Mesendoderm (in vitro differentiated cells): Measurements from ENCODE around the gene CHMP6.

ENCODE experiments used
- DNase-seq: peaks from one replicate; pipeline ENCODE4 v3.0.0; 2013
- H2AK5ac ChIP-seq: 2 replicates; pipeline ENCODE4 v1.6.1; 2013; ENCODE audit warnings: low read length, inconsistent platforms
- H2BK120ac ChIP-seq: 2 replicates; pipeline ENCODE4 v1.6.1; 2013; ENCODE audit warnings: low read depth, mild to moderate bottlenecking, low read length, moderate library complexity, mixed read lengths
- H2BK15ac ChIP-seq: replicated peaks from 2 replicates; pipeline ENCODE4 v1.6.1; 2013; ENCODE audit warnings: low read depth, mild to moderate bottlenecking, moderate library complexity
- H2BK5ac ChIP-seq: 2 replicates; pipeline ENCODE4 v1.6.1; 2013; ENCODE audit warnings: low read length, inconsistent platforms
- H3K18ac ChIP-seq: 2 replicates; pipeline ENCODE4 v1.6.1; 2013; ENCODE audit warnings: mild to moderate bottlenecking, low read length, mixed read lengths
- H3K23ac ChIP-seq: one replicate; pipeline ENCODE4 v1.6.1; 2013; ENCODE audit warnings: low read length
- H3K27ac ChIP-seq: 2 replicates; pipeline ENCODE4 v1.5.1; 2013; ENCODE audit warnings: low read depth, mild to moderate bottlenecking, inconsistent platforms, low read length, moderate library complexity
- H3K27me3 ChIP-seq: 2 replicates; pipeline ENCODE4 v1.6.1; 2013; ENCODE audit warnings: low read length, control low read depth, mild to moderate bottlenecking, inconsistent platforms; ENCODE audit not compliant: insufficient read depth, poor library complexity
- H3K36me3 ChIP-seq: 2 replicates; pipeline ENCODE4 v1.6.1; 2013; ENCODE audit warnings: low read length, inconsistent platforms; ENCODE audit not compliant: control insufficient read depth, insufficient read depth
- H3K4ac ChIP-seq: one replicate; pipeline ENCODE4 v1.6.1; 2013; ENCODE audit warnings: low read depth, mild to moderate bottlenecking, low read length, moderate library complexity
- H3K4me1 ChIP-seq: 2 replicates; pipeline ENCODE4 v1.6.1; 2013; ENCODE audit warnings: low read depth, low read length, inconsistent platforms; ENCODE audit not compliant: control insufficient read depth
- H3K4me2 ChIP-seq: 2 replicates; pipeline ENCODE4 v1.6.1; 2013; ENCODE audit warnings: low read length
- H3K4me3 ChIP-seq: 2 replicates; pipeline ENCODE4 v1.5.1; 2013; ENCODE audit warnings: mild to moderate bottlenecking, low read length
- H3K56ac ChIP-seq: one replicate; pipeline ENCODE4 v1.6.1; 2013; ENCODE audit warnings: low read length
- H3K79me1 ChIP-seq: 2 replicates; pipeline ENCODE4 v1.6.1; 2013; ENCODE audit warnings: low read length, inconsistent platforms
- H3K79me2 ChIP-seq: 2 replicates; pipeline ENCODE4 v1.6.1; 2013; ENCODE audit warnings: mild to moderate bottlenecking, low read length; ENCODE audit not compliant: control insufficient read depth, insufficient read depth
- H3K9ac ChIP-seq: 2 replicates; pipeline ENCODE4 v1.6.1; 2013; ENCODE audit warnings: low read length, inconsistent platforms
- H4K5ac ChIP-seq: one replicate; pipeline ENCODE4 v1.6.1; 2013; ENCODE audit warnings: low read length
- H4K8ac ChIP-seq: one replicate; pipeline ENCODE4 v1.6.1; 2013; ENCODE audit warnings: low read depth, mild to moderate bottlenecking, control low read depth, low read length, moderate library complexity
- WGBS: extraction: QIAGEN DNeasy Blood & Tissue Kit; methylation state at CpG from one replicate; pipeline ENCODE4 v1.1.7; 2013; ENCODE audit warnings: low lambda C conversion rate, missing lambda C conversion rate; ENCODE audit not compliant: insufficient coverage; ENCODE audit errors: extremely low coverage; 5-methylcytosine and 5-hydroxymethylcytosine counted together

Gene CHMP6

DNA sequence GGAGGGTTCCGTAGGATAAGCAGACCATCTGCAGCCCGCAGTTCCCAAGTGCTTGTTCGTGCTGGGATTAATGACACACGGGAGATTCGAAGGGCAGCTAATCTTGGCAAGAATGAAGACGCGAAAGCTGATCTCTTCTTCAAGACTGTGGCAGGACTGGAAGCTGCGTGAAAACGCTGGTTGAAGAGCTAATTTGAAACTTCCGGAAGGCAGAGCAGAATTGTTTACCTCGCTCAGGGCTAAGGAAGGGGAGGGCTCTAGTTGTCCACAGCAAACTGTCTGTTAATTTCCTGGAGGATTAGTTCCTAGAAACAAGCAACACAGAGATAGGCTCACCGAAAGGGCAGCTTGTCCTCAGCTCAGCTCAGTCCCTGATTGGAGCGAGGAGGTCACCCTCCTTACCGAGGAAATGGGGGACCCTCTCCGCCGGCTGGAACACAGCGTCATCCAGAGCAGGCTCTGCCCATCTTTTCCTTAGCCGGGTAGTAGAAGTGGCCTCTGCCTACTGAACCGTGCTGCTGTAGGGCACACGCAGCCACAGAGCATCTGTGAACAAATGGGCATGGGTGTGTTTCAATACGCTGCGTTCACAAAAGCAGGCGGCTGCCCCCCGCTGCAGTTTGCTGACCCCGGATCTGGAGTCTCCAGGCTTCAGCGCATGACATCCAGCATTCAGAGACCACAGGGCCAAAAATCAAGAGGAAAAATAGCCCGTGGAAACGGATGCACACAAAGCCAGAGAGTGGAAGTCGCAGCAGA is 26.6 kb downstream of the CHMP6 start:
- H3K9ac ChIP-seq: peak overlapping the region; percentile 10
- peak overlapping the region; percentile 40 for H3K56ac ChIP-seq
- H3K79me1 ChIP-seq: no peaks in the 10 kb centered on the region
- H3K4me1 ChIP-seq: no peaks in the 10 kb centered on the region
- no peak for DNase-seq
- H3K23ac ChIP-seq: no peak overlapping the region
- no peak overlapping the region for H3K4me3 ChIP-seq
- no peaks in the 10 kb centered on the region for H3K36me3 ChIP-seq
- H4K8ac ChIP-seq: no peak overlapping the region
- peak overlapping the region; percentile 9 for H3K27ac ChIP-seq
- no peaks in the 10 kb centered on the region for H3K79me2 ChIP-seq
- no peak overlapping the region for H2BK120ac ChIP-seq
- no peak overlapping the region for H4K5ac ChIP-seq
- H3K4me2 ChIP-seq: no peak overlapping the region
- H3K18ac ChIP-seq: no peak overlapping the region
- no peak overlapping the region for H2BK5ac ChIP-seq
- no peak overlapping the region for H2AK5ac ChIP-seq
- WGBS: no CpG with 5 or more reads among the region's 29 CpGs
- no peaks in the 10 kb centered on the region for H3K27me3 ChIP-seq
- no peak overlapping the region for H3K4ac ChIP-seq
- no peak overlapping the region for H2BK15ac ChIP-seq

DNA sequence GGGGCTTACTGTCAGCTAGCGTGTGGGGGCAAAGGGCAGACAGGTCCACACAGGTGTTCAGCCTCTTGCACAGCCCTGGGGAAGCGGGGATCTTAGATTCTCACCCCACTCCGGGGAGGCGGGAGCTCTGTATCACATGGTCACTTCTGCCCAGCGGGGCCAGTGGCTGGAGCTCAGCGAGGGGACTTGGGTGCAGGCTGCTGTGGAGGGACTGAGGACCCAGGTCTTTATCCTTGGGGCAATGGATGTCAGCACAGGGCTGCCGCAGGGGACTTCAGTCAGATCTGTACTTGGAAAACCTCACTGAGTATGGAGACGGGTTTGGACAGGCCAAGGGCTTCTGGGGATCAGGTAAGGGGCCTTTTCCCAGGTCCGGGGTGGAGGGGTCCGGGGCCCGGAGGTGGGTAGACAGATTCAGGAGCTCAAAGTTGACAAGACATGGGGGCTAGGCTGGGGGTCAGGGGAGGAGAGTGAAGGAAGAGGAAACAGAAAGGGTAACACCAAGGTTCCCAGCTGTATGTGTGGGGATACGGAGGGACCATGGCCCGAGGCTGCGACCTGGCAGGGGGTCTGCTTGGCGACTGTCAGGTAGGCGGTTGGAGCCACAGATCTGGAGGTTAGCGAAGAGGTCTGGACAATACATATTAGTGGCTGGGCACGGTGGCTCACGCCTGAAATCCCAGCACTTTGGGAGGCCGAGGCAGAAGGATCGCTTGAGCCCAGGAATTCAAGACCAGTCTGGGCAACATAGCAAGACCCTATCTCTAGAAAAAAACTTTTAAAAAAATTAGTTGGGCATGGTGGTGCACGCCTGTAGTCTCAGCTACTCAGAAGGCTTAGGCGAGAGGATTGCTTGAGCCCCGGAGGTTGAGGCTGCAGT is 28.2 kb downstream of the CHMP6 start:
- no peak overlapping the region for H3K23ac ChIP-seq
- no peak overlapping the region for H3K4me3 ChIP-seq
- WGBS: no CpG with 5 or more reads among the region's 24 CpGs
- no peak for DNase-seq
- no peaks in the 10 kb centered on the region for H3K27me3 ChIP-seq
- no peak overlapping the region for H3K27ac ChIP-seq
- no peak overlapping the region for H3K56ac ChIP-seq
- no peak overlapping the region for H4K8ac ChIP-seq
- H2BK120ac ChIP-seq: no peak overlapping the region
- no peak overlapping the region for H2BK5ac ChIP-seq
- no peak overlapping the region for H3K4ac ChIP-seq
- H3K4me1 ChIP-seq: no peaks in the 10 kb centered on the region
- no peak overlapping the region for H2BK15ac ChIP-seq
- no peak overlapping the region for H3K9ac ChIP-seq
- no peaks in the 10 kb centered on the region for H3K36me3 ChIP-seq
- H3K4me2 ChIP-seq: no peak overlapping the region
- no peak overlapping the region for H2AK5ac ChIP-seq
- H3K79me1 ChIP-seq: no peaks in the 10 kb centered on the region
- no peak overlapping the region for H3K18ac ChIP-seq
- no peak overlapping the region for H4K5ac ChIP-seq
- no peaks in the 10 kb centered on the region for H3K79me2 ChIP-seq

DNA sequence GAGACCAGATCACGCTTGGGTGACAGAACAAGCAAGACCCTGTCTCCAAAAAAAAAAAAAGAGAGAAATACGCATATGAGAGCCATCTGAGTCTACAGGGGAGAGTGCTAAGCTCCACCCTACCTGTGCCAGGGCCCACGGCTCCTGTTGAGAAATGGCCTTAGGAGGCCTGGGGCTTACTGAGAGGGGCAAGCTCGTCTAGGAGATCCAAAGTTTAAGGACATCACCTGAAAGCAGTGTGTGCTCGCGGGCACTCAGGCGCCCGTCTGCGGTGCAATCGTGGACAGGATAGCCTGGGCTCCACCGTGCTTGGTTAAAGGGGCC is 28.8 kb downstream of the CHMP6 start:
- H4K8ac ChIP-seq: no peak overlapping the region
- H3K9ac ChIP-seq: no peak overlapping the region
- H2AK5ac ChIP-seq: no peak overlapping the region
- H4K5ac ChIP-seq: no peak overlapping the region
- no peaks in the 10 kb centered on the region for H3K36me3 ChIP-seq
- H3K18ac ChIP-seq: no peak overlapping the region
- H2BK5ac ChIP-seq: no peak overlapping the region
- H3K23ac ChIP-seq: no peak overlapping the region
- no peak overlapping the region for H3K56ac ChIP-seq
- no peaks in the 10 kb centered on the region for H3K79me1 ChIP-seq
- H2BK120ac ChIP-seq: no peak overlapping the region
- no peak overlapping the region for H3K4me2 ChIP-seq
- DNase-seq: no peak
- no peak overlapping the region for H3K27ac ChIP-seq
- H2BK15ac ChIP-seq: no peak overlapping the region
- H3K4ac ChIP-seq: no peak overlapping the region
- no peaks in the 10 kb centered on the region for H3K27me3 ChIP-seq
- WGBS: no CpG with 5 or more reads among the region's 11 CpGs
- H3K4me1 ChIP-seq: no peaks in the 10 kb centered on the region
- H3K4me3 ChIP-seq: no peak overlapping the region
- no peaks in the 10 kb centered on the region for H3K79me2 ChIP-seq

DNA sequence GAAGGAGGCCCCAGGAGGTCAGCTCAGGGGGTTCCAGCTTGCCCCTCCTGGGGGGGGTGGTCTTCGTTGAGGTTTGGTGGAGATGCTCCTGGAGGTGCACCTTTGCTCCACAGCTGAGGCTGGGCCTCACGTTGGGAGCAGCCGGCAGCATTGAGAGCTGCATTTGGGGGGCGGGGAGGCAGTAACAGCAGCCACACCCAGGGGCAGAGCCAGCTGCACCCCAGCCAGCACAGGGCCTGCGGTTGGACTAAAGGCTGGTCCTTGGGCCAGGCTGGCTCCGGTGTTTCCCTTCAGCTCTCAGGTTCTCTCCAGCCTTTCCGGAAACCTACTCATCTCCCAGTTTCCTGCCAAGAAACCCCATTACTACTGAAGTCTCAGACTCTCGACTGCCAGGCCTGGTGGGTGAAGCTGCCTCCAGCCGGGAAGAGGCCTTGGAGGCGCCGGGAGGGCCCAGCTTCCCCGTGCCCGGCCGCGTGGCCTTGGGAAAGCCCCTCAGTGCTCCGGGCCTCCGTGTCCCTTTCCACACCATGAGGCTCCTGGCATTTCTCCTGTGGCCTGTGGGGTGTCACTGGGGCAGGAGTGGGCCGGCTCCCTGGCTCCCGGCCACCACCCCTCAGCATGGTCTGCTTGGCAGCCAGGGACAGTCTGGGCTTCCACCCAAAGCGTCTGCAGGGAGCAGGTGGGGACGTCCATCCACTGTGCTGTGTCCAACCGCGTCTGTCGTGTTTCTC is 29.3 kb downstream of the CHMP6 start:
- no peak overlapping the region for H3K18ac ChIP-seq
- no peak overlapping the region for H3K23ac ChIP-seq
- no peaks in the 10 kb centered on the region for H3K27me3 ChIP-seq
- no peaks in the 10 kb centered on the region for H3K79me2 ChIP-seq
- H2BK5ac ChIP-seq: no peak overlapping the region
- no peaks in the 10 kb centered on the region for H3K4me1 ChIP-seq
- WGBS: no CpG with 5 or more reads among the region's 24 CpGs
- no peak overlapping the region for H4K5ac ChIP-seq
- no peak overlapping the region for H3K56ac ChIP-seq
- no peaks in the 10 kb centered on the region for H3K36me3 ChIP-seq
- no peak overlapping the region for H2AK5ac ChIP-seq
- no peak overlapping the region for H3K9ac ChIP-seq
- H3K27ac ChIP-seq: no peak overlapping the region
- no peaks in the 10 kb centered on the region for H3K79me1 ChIP-seq
- H3K4ac ChIP-seq: no peak overlapping the region
- no peak overlapping the region for H4K8ac ChIP-seq
- no peak overlapping the region for H3K4me3 ChIP-seq
- no peak overlapping the region for H2BK120ac ChIP-seq
- no peak for DNase-seq
- no peak overlapping the region for H3K4me2 ChIP-seq
- no peak overlapping the region for H2BK15ac ChIP-seq

DNA sequence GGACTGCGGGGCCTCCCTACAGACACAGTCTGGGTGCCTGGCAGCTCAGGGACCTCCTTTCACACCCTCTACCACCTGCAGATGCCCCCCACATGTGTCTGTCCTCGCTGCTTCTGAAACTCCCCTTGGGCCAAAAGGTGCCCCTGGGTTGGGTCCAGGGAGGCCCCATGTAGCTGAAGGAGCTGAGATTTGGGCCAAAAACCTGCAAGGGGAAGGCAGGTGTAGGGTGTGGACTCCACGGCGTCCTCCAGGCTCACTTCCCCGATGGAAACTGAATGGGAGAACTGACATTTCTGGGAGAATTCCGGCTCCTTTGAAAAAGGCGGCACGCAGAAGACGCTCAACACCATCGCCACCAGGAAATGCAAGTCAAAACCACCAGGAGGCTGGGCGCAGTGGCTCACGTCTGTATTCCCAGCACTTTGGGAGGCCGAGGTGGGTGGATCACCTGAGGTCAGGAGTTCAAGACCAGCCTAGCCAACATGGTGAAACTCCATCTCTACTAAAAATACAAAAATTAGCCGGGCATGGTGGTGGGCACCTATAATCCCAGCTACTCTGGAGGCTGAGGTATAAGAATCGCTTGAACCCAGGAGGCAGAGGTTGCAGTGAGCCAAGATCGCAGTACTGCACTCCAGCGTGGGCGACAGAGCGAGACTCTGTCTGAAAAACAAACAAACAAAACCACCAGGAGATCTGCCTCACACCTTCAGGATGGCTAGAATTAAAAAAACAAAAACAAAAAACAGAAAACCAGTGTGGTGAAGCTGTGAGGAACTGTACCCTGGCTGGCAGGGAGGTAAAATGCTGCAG is 30.1 kb downstream of the CHMP6 start:
- Histone ChIP-seq H3K56ac (no peak overlapping the region), H3K4me3 (no peak overlapping the region), H4K5ac (no peak overlapping the region), H3K9ac (no peak overlapping the region), H3K79me2 (no peaks in the 10 kb centered on the region), H3K18ac (no peak overlapping the region), H3K4me1 (no peaks in the 10 kb centered on the region), H2BK15ac (no peak overlapping the region), H3K36me3 (no peaks in the 10 kb centered on the region), H2AK5ac (no peak overlapping the region), H4K8ac (no peak overlapping the region), H3K27me3 (no peaks in the 10 kb centered on the region), H2BK120ac (no peak overlapping the region), H3K79me1 (no peaks in the 10 kb centered on the region), H2BK5ac (no peak overlapping the region), H3K23ac (no peak overlapping the region), H3K4me2 (no peak overlapping the region), H3K27ac (no peak overlapping the region), H3K4ac (no peak overlapping the region)
- DNase-seq: no peak
- no CpG with 5 or more reads among the region's 19 CpGs for WGBS
